SK-N-SH (cell line): Measurements from ENCODE around the gene ABR. TPM values are rescaled to one million over a fixed set of nuclear protein-coding genes. Genes with fewer than 3 reads are reported as not detected.

ENCODE experiments used
- CTCF ChIA-PET: fragments of 300-600, 350-600 bp; formaldehyde crosslinking; extraction: SDS; loops from one replicate; lab custom pipeline; 2021; lab: Yijun Ruan, JAX
- POLR2A ChIA-PET: fragments of 350-600 bp; sonication (Branson Sonifier 250); formaldehyde crosslinking; extraction: SDS; loops from one replicate; lab custom pipeline; 2020; ENCODE audit warnings: antibody characterized with exemption, inconsistent platforms; lab: Yijun Ruan, JAX
- DNase-seq: peaks from one replicate; pipeline ENCODE4 v3.0.0; 2012
- H2AFZ ChIP-seq: fragments of 200-600 bp; sonication (generic); 2 replicates; pipeline ENCODE4 v1.8.1; 2016; ENCODE audit warnings: antibody characterized with exemption, mild to moderate bottlenecking, low read depth
- H3F3A ChIP-seq: fragments of 200-600 bp; sonication (generic); replicated peaks from 2 replicates; pipeline ENCODE3; 2016; ENCODE audit warnings: antibody characterized with exemption, mild to moderate bottlenecking; ENCODE audit not compliant: insufficient read depth
- H3K27ac ChIP-seq, 2 experiments: fragments of 200-500 bp in 1 of 2; fragments of 200-600 bp in 1 of 2; sonication (Bioruptor generic) in 1 of 2; sonication (generic), shearing (Covaris generic) in 1 of 2; 2 replicates each; pipeline versions ENCODE4 v1.5.1 to v1.6.1; 2014 to 2016; ENCODE audit warnings: low read depth in 2 of 2, inconsistent platforms in 1 of 2, low read length in 1 of 2, mild to moderate bottlenecking in 1 of 2, mixed read lengths in 1 of 2
- H3K27me3 ChIP-seq: fragments of 200-600 bp; sonication (generic), shearing (Covaris generic); 2 replicates; pipeline ENCODE4 v1.6.1; 2016; ENCODE audit warnings: mixed run types; ENCODE audit not compliant: insufficient read depth
- H3K36me3 ChIP-seq, 2 experiments: fragments of 200-500 bp in 1 of 2; fragments of 200-600 bp in 1 of 2; sonication (Bioruptor generic) in 1 of 2; sonication (generic) in 1 of 2; replicated peaks in 1 of 2; 2 replicates each; pipeline versions ENCODE3 to v1.5.1; 2014 to 2016; ENCODE audit warnings: low read length in 1 of 2, mild to moderate bottlenecking in 1 of 2; ENCODE audit not compliant: insufficient read depth in 2 of 2, control insufficient read depth in 1 of 2
- H3K4me1 ChIP-seq, 2 experiments: fragments of 200-500 bp in 1 of 2; fragments of 200-600 bp in 1 of 2; sonication (Bioruptor generic) in 1 of 2; sonication (generic), shearing (Covaris generic) in 1 of 2; 2 replicates each; pipeline versions ENCODE4 v1.5.1 to v1.6.1; 2014 to 2016; ENCODE audit warnings: low read depth in 1 of 2, low read length in 1 of 2, mixed run types in 1 of 2; ENCODE audit not compliant: insufficient read depth in 2 of 2, control insufficient read depth in 1 of 2
- H3K4me2 ChIP-seq: fragments of 200-600 bp; sonication (generic), shearing (Covaris generic); 2 replicates; pipeline ENCODE4 v1.6.1; 2017; ENCODE audit warnings: mixed run types
- H3K4me3 ChIP-seq, 2 experiments: fragments of 200-500 bp in 1 of 2; fragments of 200-600 bp in 1 of 2; sonication (Bioruptor generic) in 1 of 2; sonication (generic), shearing (Covaris generic) in 1 of 2; 2 replicates each; pipeline versions ENCODE4 v1.5.1 to v1.8.1; 2014 to 2016; ENCODE audit warnings: low read depth in 2 of 2, inconsistent platforms in 1 of 2, low read length in 1 of 2, mild to moderate bottlenecking in 1 of 2, mixed read lengths in 1 of 2, moderate library complexity in 1 of 2
- H3K79me2 ChIP-seq: fragments of 200-600 bp; sonication (generic); 2 replicates; pipeline ENCODE4 v1.8.1; 2017; ENCODE audit warnings: mild to moderate bottlenecking; ENCODE audit not compliant: insufficient read depth
- H3K9ac ChIP-seq: fragments of 200-600 bp; sonication (generic); 2 replicates; pipeline ENCODE4 v1.6.1; 2017; ENCODE audit warnings: mixed run types
- H3K9me2 ChIP-seq: fragments of 200-600 bp; sonication (generic); 2 replicates; pipeline ENCODE4 v1.6.1; 2017; ENCODE audit warnings: mixed run types
- H3K9me3 ChIP-seq: fragments of 200-600 bp; sonication (generic); 2 replicates; pipeline ENCODE4 v1.6.1; 2017; ENCODE audit warnings: mixed run types, mild to moderate bottlenecking, moderate library complexity
- H4K20me1 ChIP-seq: fragments of 200-600 bp; sonication (generic); 2 replicates; pipeline ENCODE4 v1.6.1; 2017; ENCODE audit warnings: mild to moderate bottlenecking, mixed run types; ENCODE audit not compliant: insufficient read depth
- CTCF ChIP-seq: fragments of 200-600 bp; sonication (generic); IDR thresholded peaks from 2 replicates; pipeline ENCODE4 v1.6.1; 2017; ENCODE audit warnings: antibody characterized with exemption, mild to moderate bottlenecking, moderate library complexity
- ELF1 ChIP-seq: IDR thresholded peaks from 2 replicates; pipeline ENCODE4 v1.4.0; 2012
- EZH2phosphoT487 ChIP-seq: fragments of 200-600 bp; sonication (generic); IDR thresholded peaks from 2 replicates; pipeline ENCODE4 v1.6.1; 2017; ENCODE audit warnings: low read depth, mixed run types, mild to moderate bottlenecking, antibody characterized with exemption, moderate library complexity, borderline replicate concordance
- FOSL2 ChIP-seq: IDR thresholded peaks from 2 replicates; pipeline ENCODE4 v1.4.0; 2012; ENCODE audit warnings: low read depth, mild to moderate bottlenecking, moderate library complexity, borderline replicate concordance
- GATA2 ChIP-seq: sonication (generic); formaldehyde crosslinking; IDR thresholded peaks from 2 replicates; pipeline ENCODE4 v1.5.0; 2020; ENCODE audit warnings: mild to moderate bottlenecking, missing genetic modification reagents
- JUND ChIP-seq: IDR thresholded peaks from 2 replicates; pipeline ENCODE4 v1.4.0; 2012
- MEF2A ChIP-seq: IDR thresholded peaks from 2 replicates; pipeline ENCODE4 v1.4.0; 2012; ENCODE audit warnings: low read depth, borderline replicate concordance
- REST ChIP-seq: IDR thresholded peaks from 2 replicates; pipeline ENCODE4 v1.6.1; 2012; ENCODE audit warnings: mild to moderate bottlenecking, low read depth, low read length, moderate library complexity
- RFX5 ChIP-seq: IDR thresholded peaks from 2 replicates; pipeline ENCODE4 v1.6.1; 2012; ENCODE audit warnings: mild to moderate bottlenecking, improper control_type of control experiment, low read length
- SMC3 ChIP-seq: IDR thresholded peaks from 2 replicates; pipeline ENCODE4 v1.6.1; 2012; ENCODE audit warnings: low read depth, low read length, improper control_type of control experiment
- TEAD4 ChIP-seq: IDR thresholded peaks from 2 replicates; pipeline ENCODE4 v1.4.0; 2012; ENCODE audit warnings: mild to moderate bottlenecking, borderline replicate concordance; ENCODE audit not compliant: insufficient read depth
- USF2 ChIP-seq: fragments of 150-350 bp; IDR thresholded peaks from 2 replicates; pipeline ENCODE4 v1.6.1; 2017; ENCODE audit warnings: antibody characterized with exemption, low read length, low read depth, borderline replicate concordance
- WGBS: methylation state at CpG from one replicate; pipeline ENCODE4 v1.1.6; 2017; ENCODE audit warnings: low lambda C conversion rate; 5-methylcytosine and 5-hydroxymethylcytosine counted together
- polyA plus RNA-seq, 3 experiments: library from polyadenylated mRNA; depleted of rRNA; stranded (reverse); fragments of >200 nt; gene quantifications; 2 replicates each; pipeline ENCODE4 v1.2.3, GENCODE V29; 2012

ABR gene
- polyA plus RNA-seq, 1 of the 3 experiments (the other 2 are of a cell fraction) = 117 TPM

- Histone ChIP-seq H3K4me3 (no peak overlapping the region), H3K9me2 (no peaks in the 10 kb centered on the region), H3F3A (peaks cover 3% of the 10 kb centered on the region)
- DNase-seq = no peak
- no peak for TF ChIP-seq REST
- no peak for TF ChIP-seq SMC3
- TF ChIP-seq RFX5 = no peak
- TF ChIP-seq USF2 = no peak
- TF ChIP-seq CTCF = no peak
- TF ChIP-seq FOSL2 = no peak
- TF ChIP-seq EZH2phosphoT487 = no peak
- no peak for TF ChIP-seq GATA2 (CRISPR knock-in tag)
- no peak for TF ChIP-seq TEAD4
- no peak for TF ChIP-seq ELF1
- no peak for TF ChIP-seq MEF2A
- no peak for TF ChIP-seq JUND
- TF ChIP-seq, all 33 proteins: peak for 0
- Histone ChIP-seq H3K27me3 (peaks cover 27% of the 10 kb centered on the region), H3K9me3 (no peaks in the 10 kb centered on the region), H2AFZ (no peak overlapping the region), H3K9ac (no peak overlapping the region), H3K4me1 (peaks cover 0 to 16% of the 10 kb centered on the region in 2 experiments; a peak in 2 of 4 replicates), H3K79me2 (peaks cover 40% of the 10 kb centered on the region), H3K27ac (no peak overlapping the region; a peak in 1 of 4 replicates), H3K4me2 (no peak overlapping the region), H3K36me3 (no peaks in the 10 kb centered on the region), H4K20me1 (peaks cover 22% of the 10 kb centered on the region)
- CTCF ChIA-PET = interaction anchor here (1.0 to 2.5 kb wide), 2 partner anchors 61 to 181 kb away, joined by 3 to 9 read pairs; no protein-coding TSS in a partner anchor
- 63% methylated on average over 6 of the region's 6 CpGs for WGBS
- POLR2A ChIA-PET = no interaction called here
These were observed 203.5 kb downstream of the ABR start for GRCh38 chr17:976312-976711.
